Measurements from ENCODE around the gene ZFYVE16.
"Not testable (repeated sequence)": the region's sequence is repeated elsewhere in the genome, so short reads cannot be mapped to it uniquely, and the experiment has no call there.

Gene ZFYVE16

GRCh38 chr5:80409367-80409966, 1.6 kb downstream of the ZFYVE16 start:
- no peak for DNase-seq (ENCODE audit: low read depth)

- no peak for DNase-seq (ENCODE audit: low read depth)
Observed at GRCh38 chr5:80411589-80412219, 3.8 kb downstream of the ZFYVE16 start.

- no peak for DNase-seq (ENCODE audit: low read depth)
Observed at GRCh38 chr5:80414113-80414512, 6.2 kb downstream of the ZFYVE16 start.

- no peak for DNase-seq (ENCODE audit: low read depth)
Observed at GRCh38 chr5:80417973-80418372, 10.1 kb downstream of the ZFYVE16 start.

GRCh38 chr5:80424365-80424764, 16.5 kb downstream of the ZFYVE16 start:
- DNase-seq (ENCODE audit: low read depth): not testable (repeated sequence)

- DNase-seq (ENCODE audit: low read depth): no peak
Observed at GRCh38 chr5:80435476-80435875, 27.6 kb downstream of the ZFYVE16 start.

GRCh38 chr5:80437326-80437725, 29.5 kb downstream of the ZFYVE16 start:
- DNase-seq (ENCODE audit: low read depth): no peak

- DNase-seq (ENCODE audit: low read depth): no peak
Observed at GRCh38 chr5:80438739-80439138, 30.9 kb downstream of the ZFYVE16 start.

- no peak for DNase-seq (ENCODE audit: low read depth)
Observed at GRCh38 chr5:80439213-80439612, 31.3 kb downstream of the ZFYVE16 start.

- no peak for DNase-seq (ENCODE audit: low read depth)
Observed at GRCh38 chr5:80442742-80443141, 34.9 kb downstream of the ZFYVE16 start.

GRCh38 chr5:80453366-80453765, 45.5 kb downstream of the ZFYVE16 start:
- no peak for DNase-seq (ENCODE audit: low read depth)

GRCh38 chr5:80463269-80463668, 55.4 kb downstream of the ZFYVE16 start:
- no peak for DNase-seq (ENCODE audit: low read depth)

GRCh38 chr5:80466669-80467485, 59.0 kb downstream of the ZFYVE16 start:
- no peak for DNase-seq (ENCODE audit: low read depth)

- DNase-seq (ENCODE audit: low read depth): no peak
Observed at GRCh38 chr5:80468131-80468530, 60.3 kb downstream of the ZFYVE16 start.

- DNase-seq (ENCODE audit: low read depth): not testable (repeated sequence)
Observed at GRCh38 chr5:80470631-80471030, 62.8 kb downstream of the ZFYVE16 start.

- DNase-seq (ENCODE audit: low read depth): no peak
Observed at GRCh38 chr5:80474929-80475328, 67.1 kb downstream of the ZFYVE16 start.

GRCh38 chr5:80479713-80480112, 71.8 kb downstream of the ZFYVE16 start:
- DNase-seq (ENCODE audit: low read depth): no peak

GRCh38 chr5:80480354-80480753, 72.5 kb downstream of the ZFYVE16 start:
- no peak for DNase-seq (ENCODE audit: low read depth)

GRCh38 chr5:80481019-80481893, 73.4 kb downstream of the ZFYVE16 start:
- DNase-seq (ENCODE audit: low read depth): peak; percentile 30

- no peak for DNase-seq (ENCODE audit: low read depth)
Observed at GRCh38 chr5:80482578-80482977, 74.7 kb downstream of the ZFYVE16 start.

- no peak for DNase-seq (ENCODE audit: low read depth)
Observed at GRCh38 chr5:80483636-80484232, 75.9 kb downstream of the ZFYVE16 start.

GRCh38 chr5:80487444-80487828, 79.6 kb downstream of the ZFYVE16 start:
- DNase-seq (ENCODE audit: low read depth): no peak
